GM19238 (cell line): ENCODE measurements around the gene MED15.
"Not testable (repeated sequence)": the region's sequence is repeated elsewhere in the genome, so short reads cannot be mapped to it uniquely, and the experiment has no call there.

Experiments
- DNase-seq: peaks from one replicate; pipeline ENCODE4 v3.0.0; 2011; ENCODE audit warnings: low spot score; ENCODE audit not compliant: insufficient read length

MED15 gene

GRCh38 chr22:20600137-20600673 is 92.8 kb downstream of the MED15 start:
- no peak for DNase-seq

- DNase-seq: no peak
Measured at GRCh38 chr22:20601308-20601707, 93.9 kb downstream of the MED15 start.

- DNase-seq: no peak
Measured at GRCh38 chr22:20602609-20603164, 95.3 kb downstream of the MED15 start.

GRCh38 chr22:20604092-20604747 is 96.8 kb downstream of the MED15 start:
- no peak for DNase-seq

- no peak for DNase-seq
Measured at GRCh38 chr22:20604776-20605221, 97.4 kb downstream of the MED15 start.

- DNase-seq: no peak
Measured at GRCh38 chr22:20605328-20605727, 97.9 kb downstream of the MED15 start.

- peak; percentile 58 for DNase-seq
Measured at GRCh38 chr22:20606041-20606783, 98.8 kb downstream of the MED15 start.

GRCh38 chr22:20606784-20607128 is 99.3 kb downstream of the MED15 start:
- no peak for DNase-seq

- DNase-seq: no peak
Measured at GRCh38 chr22:20607157-20607907, 99.9 kb downstream of the MED15 start.

- DNase-seq: no peak
Measured at GRCh38 chr22:20610243-20610686, 102.9 kb downstream of the MED15 start.

- DNase-seq: no peak
Measured at GRCh38 chr22:20610757-20611156, 103.3 kb downstream of the MED15 start.

- DNase-seq: no peak
Measured at GRCh38 chr22:20611418-20611817, 104.0 kb downstream of the MED15 start.

GRCh38 chr22:20613301-20613700 is 105.9 kb downstream of the MED15 start:
- DNase-seq: no peak

- DNase-seq: no peak
Measured at GRCh38 chr22:20615021-20615420, 107.6 kb downstream of the MED15 start.

- no peak for DNase-seq
Measured at GRCh38 chr22:20615533-20616450, 108.4 kb downstream of the MED15 start.

- DNase-seq: no peak
Measured at GRCh38 chr22:20616451-20617043, 109.1 kb downstream of the MED15 start.

- DNase-seq: no peak
Measured at GRCh38 chr22:20618488-20618887, 111.1 kb downstream of the MED15 start.

- no peak for DNase-seq
Measured at GRCh38 chr22:20619045-20619892, 111.9 kb downstream of the MED15 start.

- DNase-seq: not testable (repeated sequence)
Measured at GRCh38 chr22:20619893-20620194, 112.4 kb downstream of the MED15 start.
